Adipose tissue (tissue), 3 donors: Measurements from ENCODE around the gene KIF18B. TPM values are rescaled to one million over a fixed set of nuclear protein-coding genes. Genes with fewer than 3 reads are reported as not detected.

Experiments
- H3K27ac ChIP-seq: one replicate; pipeline ENCODE4 v1.5.1; 2013; ENCODE audit warnings: low read depth, low read length
- WGBS, 3 donors: extraction: QIAGEN DNeasy Blood & Tissue Kit; methylation state at CpG; one replicate each; pipeline ENCODE4 v1.1.7; 2013; 5-methylcytosine and 5-hydroxymethylcytosine counted together
- polyA plus RNA-seq, 3 donors: library from polyadenylated mRNA; stranded (reverse); fragments of 200-250 nt; gene quantifications; one replicate each; pipeline ENCODE4 v1.2.3, GENCODE V29; 2013
- donor health status: healthy with polysubstance abuse.
- donor health status: Bipolar disorder and iron deficiency.
- donor health status: healthy.

The KIF18B gene
- under 1 TPM; 0.04 to 0.22 (median 0.09) TPM for polyA plus RNA-seq

GRCh38 chr17:44947461-44948314 lies at the start of gene KIF18B:
TSS of gene KIF18B (minus strand) at chr17:44947773. CDS start at chr17:44936344, 11,429 bp downstream.
- 2% methylated on average over 62 of the region's 62 CpGs for WGBS, 3 donors
- no peak within 1 kb of the TSS for H3K27ac ChIP-seq

GRCh38 chr17:44996304-44996703 lies 48.7 kb upstream of the KIF18B start:
- no peak overlapping the region for H3K27ac ChIP-seq
- WGBS, 3 donors: 66 to 80% (median 67%) methylated on average over 9 to 10 of the region's 10 CpGs

DNA sequence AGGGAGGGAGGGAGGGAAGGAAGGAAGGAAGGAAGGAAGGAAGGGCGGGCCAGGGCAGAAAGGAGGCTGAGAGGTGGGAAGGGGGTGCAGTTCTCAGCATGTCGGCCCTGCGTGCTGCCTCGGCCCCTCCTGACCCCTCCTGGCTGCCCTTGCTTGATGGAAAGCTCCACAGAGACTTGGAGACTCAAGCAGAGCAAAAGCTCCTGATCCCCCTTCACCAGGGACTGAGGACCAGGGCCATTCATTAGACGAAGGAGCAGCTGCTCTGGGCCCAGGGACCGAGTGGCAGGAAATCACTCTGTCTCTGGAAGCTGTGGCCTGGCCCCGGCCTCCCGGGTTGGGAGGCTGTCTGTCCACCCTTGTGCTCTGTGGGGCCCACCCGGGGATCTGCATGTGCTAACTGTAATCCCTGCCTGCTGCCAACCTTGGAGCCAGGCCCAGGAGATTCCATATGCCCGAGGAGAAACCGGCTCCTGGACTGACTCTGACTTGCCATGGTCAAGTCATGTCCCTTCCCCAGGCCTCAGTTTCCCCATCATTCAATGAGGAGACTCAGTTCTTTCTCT lies 47.9 kb upstream of the KIF18B start:
- 48 to 51% (median 49%) methylated on average over 11 of the region's 11 CpGs for WGBS, 3 donors
- no peak overlapping the region for H3K27ac ChIP-seq

GRCh38 chr17:44992242-44992939 lies 44.8 kb upstream of the KIF18B start:
- no peak overlapping the region for H3K27ac ChIP-seq
- 87 to 91% (median 88%) methylated on average over 5 of the region's 5 CpGs for WGBS, 3 donors

GRCh38 chr17:44990994-44991393 lies 43.4 kb upstream of the KIF18B start:
- 77 to 79% (median 78%) methylated on average over 10 of the region's 10 CpGs for WGBS, 3 donors
- H3K27ac ChIP-seq: no peak overlapping the region

DNA sequence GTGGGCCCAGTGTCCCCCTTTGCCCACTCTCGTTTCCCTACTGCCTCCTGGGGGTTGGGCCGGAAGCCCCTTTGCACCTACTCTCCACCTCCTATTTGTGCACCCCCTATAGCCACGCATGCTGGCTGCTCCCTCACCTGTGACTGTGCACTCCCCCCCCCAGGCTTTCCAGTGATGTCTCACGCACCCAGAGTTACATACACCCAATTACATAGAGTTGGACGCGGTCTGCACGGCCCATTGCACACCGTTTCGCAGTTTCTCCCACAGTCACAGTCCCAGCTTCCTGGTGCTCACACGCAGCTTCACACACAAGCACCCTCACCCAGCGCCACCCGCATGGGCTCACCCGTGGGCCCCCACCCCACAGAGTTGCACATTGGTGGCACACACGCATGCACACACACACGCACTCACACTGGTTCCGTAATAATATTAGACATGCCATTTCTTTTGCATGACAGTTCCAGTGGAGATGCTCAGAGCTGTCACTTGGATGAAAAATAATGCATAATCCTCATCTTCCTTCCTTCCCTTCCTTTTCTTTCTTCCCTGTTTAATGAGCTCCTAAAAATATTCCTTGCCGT lies 42.1 kb upstream of the KIF18B start:
- H3K27ac ChIP-seq: no peak overlapping the region
- WGBS, 3 donors: 85 to 87% (median 87%) methylated on average over 17 of the region's 17 CpGs

DNA sequence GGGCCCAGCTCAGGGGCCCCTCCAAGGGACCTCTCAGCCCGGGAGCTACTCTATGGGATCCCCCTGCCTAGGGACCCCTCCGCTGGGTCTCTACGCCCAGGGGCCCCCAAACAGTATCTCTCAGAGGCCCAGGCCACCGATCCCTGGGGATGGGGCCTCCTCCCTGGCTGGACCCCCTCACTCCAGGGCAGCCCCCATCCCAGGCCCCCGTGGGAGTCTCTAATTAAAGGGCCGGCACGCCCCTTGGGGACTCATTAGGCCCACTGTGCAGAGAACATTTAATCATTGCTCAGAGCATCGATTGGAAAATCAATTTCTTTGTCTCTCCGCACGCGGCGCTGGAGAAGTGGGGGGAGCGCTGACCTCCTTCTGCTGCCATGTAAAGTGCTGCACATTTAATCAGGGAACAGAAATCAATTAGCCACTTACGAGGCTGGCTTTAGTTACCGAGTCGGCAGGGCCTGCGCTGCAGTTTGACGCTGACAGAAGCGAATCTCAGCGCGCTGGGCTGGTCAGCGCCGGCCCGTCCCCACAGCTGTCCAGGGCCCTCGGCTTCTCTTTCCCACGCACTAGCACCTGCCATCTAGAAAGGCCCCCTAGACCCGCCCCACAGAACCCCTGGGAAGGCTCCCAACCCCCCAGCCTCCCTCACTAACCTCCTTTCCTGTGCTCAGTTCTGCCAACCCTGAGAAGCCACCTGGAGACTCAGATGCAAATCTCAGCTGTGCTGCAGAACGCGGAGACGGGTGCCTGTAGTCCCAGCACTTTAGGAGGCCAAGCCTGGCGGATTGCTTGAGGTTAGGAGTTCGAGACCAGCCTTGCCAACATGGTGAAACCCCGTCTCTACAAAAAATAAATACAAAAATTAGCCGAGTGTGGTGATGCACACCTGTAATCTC lies 40.7 kb upstream of the KIF18B start:
- 17 to 53% (median 50%) methylated on average over 34 of the region's 34 CpGs for WGBS, 3 donors
- H3K27ac ChIP-seq: no peak overlapping the region

DNA sequence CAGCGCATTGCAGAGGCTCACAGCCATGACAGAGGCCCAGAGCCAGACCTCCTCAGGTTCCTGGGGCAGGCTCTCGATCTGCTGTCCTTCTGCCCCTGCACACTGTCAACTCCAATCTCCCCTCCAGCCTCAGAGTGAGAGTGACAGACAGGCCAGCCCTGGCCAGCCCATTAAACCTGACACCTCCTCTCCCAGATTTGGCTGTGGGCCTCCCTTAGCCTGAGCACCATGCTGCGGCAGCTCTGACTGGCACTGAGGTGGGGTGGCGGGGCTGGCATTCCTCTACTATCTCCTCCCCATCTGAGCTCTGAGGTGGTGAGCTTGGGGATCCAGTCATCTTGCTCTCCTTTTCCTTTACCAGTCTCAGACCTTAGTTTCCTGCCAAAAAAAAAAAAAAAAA lies 36.0 kb upstream of the KIF18B start:
- WGBS, 3 donors: 80 to 89% (median 88%) methylated on average over 4 of the region's 4 CpGs
- H3K27ac ChIP-seq: no peak overlapping the region

DNA sequence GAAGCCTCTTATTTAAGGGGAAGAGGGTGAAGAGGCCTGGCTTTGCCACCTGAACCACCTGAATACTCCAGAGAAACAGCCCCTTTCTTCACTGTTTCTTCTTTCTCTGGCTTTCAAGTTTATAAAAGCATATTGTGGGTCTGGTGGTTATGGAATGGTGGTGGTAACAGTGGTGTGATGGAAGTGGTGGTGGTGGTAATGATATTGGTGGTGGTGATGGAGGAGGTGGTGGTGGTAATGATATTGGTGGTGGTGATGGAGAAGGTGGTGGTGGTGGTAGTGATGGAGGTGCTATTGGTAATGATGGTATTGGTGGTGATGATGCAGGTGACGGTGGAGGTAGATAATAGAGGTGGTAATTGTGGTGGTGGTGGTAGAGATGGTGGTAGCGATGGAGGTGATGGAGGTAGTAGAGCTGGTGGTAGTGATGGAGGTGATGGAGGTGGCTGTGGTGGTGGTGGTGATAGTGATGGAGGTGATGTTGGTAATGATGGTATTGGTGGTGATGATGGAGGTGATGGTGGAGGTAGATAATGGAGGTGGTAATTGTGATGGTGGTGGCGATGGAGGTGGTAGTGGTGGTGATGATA lies 34.6 kb upstream of the KIF18B start:
- H3K27ac ChIP-seq: no peak overlapping the region
- WGBS, 3 donors: 96 to 98% (median 97%) methylated on average over 3 of the region's 3 CpGs

- no peak overlapping the region for H3K27ac ChIP-seq
- 17 to 56% (median 40%) methylated on average over 12 of the region's 12 CpGs for WGBS, 3 donors
These were observed 33.8 kb upstream of the KIF18B start for GRCh38 chr17:44981221-44981968.

GRCh38 chr17:44979426-44979995 lies 31.9 kb upstream of the KIF18B start:
- WGBS, 3 donors: 49 to 72% (median 60%) methylated on average over 9 of the region's 9 CpGs
- no peak overlapping the region for H3K27ac ChIP-seq

GRCh38 chr17:44978807-44979206 lies 31.2 kb upstream of the KIF18B start:
- H3K27ac ChIP-seq: no peak overlapping the region
- 76 to 90% (median 84%) methylated on average over 5 of the region's 5 CpGs for WGBS, 3 donors

- H3K27ac ChIP-seq: no peak overlapping the region
- 46 to 51% (median 49%) methylated on average over 7 of the region's 7 CpGs for whole genome bisulfite sequencing, 3 donors
These were observed 30.4 kb upstream of the KIF18B start for GRCh38 chr17:44977814-44978550.

DNA sequence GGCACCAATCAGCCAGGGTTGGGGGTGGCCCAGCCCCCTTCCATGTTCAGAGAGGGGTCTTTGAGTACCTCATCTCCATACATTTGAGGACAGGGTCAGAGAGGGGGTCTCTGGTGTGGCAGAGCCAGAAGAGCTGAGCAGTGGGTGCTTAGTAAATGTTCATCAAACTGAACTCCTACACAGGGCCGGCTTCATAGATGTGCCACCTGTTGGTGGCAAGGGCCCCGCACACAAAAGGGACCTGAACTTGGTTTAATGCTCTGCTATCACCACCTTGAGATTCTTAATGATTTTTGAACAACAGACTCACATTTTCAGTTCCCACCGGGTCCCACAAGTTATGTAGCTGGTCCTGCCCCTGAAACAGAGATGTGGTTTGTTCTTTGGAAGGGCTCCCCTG lies 29.5 kb upstream of the KIF18B start:
- H3K27ac ChIP-seq: no peak overlapping the region
- WGBS, 3 donors: 69 to 79% (median 77%) methylated on average over 3 of the region's 3 CpGs

DNA sequence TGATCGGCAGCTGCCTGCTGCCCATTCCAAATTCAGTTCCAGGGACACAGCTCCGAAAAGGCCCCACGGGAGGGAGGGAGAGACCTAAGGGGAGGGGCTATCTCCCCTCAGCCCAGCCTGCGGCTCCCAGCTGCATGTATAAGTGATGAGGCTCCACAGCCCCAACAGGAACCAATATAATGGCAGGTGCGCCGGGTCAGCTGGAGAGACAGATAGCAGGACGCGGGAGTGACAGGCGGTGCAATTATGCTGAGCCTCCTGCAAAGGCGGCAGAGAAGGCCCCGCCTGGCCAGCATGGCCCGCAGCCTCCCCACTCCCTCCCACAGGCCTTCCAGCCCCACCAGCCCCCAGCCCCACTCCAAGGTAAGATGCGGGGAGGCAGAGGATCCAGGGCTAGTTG lies 28.6 kb upstream of the KIF18B start:
- H3K27ac ChIP-seq: no peak overlapping the region
- 47 to 67% (median 61%) methylated on average over 13 of the region's 13 CpGs for WGBS, 3 donors

DNA sequence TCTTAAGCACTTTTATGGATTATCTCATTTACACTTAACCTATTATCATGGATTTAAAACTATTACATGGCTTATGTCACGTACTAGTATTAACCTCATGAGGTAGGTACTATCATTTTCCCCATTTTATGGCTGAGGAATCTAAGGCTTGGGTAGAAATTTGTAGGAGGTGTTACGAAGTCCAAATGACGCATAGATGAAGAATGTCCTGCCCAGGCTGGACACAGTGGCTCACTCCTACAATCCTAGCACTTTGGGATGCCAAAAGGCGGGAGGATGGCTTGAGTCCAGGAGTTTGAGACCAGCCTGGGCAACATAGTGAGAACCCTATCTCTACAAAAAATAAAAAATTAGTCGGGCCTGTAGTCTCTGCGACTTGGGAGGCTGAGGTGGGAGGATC lies 25.4 kb upstream of the KIF18B start:
- WGBS, 3 donors: 84 to 92% (median 87%) methylated on average over 6 of the region's 6 CpGs

More for the DNA sequence above, 25.4 kb upstream of the KIF18B start:
- H3K27ac ChIP-seq: no peak overlapping the region
